Activated T-cell treated with anti-CD3 and anti-CD28 coated beads for 24 hours (primary cell): ENCODE data around the gene SNAP29.
A peak's percentile ranks its signal among the peaks of the same experiment; 100 is the strongest.
"Not testable (repeated sequence)": the region's sequence is repeated elsewhere in the genome, so short reads cannot be mapped to it uniquely, and the experiment has no call there.

Experiments
- DNase-seq: peaks from one replicate; pipeline ENCODE4 v3.0.0-alpha.2; 2020; ENCODE audit warnings: low read depth

Gene SNAP29

DNA sequence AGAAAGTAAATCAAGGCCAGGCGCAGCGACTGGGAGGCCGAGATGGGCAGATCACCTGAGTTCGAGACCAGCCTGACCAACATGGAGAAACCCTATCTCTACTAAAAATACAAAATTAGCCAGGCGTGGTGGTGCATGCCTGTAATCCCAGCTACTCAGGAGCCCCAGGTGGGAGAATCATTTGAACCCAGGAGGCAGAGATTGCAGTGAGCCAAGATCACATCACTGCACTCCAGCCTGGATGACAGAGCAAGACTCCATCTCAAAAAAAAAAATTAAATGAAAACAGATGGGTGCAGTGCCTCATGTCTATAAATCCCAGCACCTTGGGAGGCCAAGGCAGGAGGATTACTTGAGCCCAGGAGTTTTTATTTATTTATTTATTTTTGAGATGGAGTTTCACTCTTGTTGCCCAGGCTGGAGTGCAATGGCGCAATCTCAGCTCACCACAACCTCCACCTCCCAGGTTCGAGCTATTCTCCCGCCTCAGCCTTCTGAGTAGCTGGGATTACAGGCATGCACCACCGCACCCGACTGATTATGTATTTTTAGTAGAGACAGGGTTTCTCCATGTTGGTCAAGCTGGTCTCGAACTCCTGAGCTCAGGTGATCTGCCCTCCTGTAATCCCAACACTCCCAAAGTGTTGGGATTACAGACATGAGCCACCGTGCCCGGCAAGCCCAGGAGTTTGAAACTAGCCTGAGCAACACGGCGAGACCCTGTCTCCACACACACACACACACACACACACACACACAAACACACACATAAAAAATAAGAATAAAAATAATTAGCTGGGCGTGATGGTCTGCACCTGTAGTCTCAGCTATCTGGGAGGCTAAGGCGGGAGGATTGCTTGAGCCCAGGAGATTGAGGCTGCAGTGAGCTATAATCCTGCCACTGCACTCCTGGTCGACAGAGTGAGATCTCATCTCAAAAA lies 42.6 kb downstream of the SNAP29 start:
- not testable (repeated sequence) for DNase-seq

DNA sequence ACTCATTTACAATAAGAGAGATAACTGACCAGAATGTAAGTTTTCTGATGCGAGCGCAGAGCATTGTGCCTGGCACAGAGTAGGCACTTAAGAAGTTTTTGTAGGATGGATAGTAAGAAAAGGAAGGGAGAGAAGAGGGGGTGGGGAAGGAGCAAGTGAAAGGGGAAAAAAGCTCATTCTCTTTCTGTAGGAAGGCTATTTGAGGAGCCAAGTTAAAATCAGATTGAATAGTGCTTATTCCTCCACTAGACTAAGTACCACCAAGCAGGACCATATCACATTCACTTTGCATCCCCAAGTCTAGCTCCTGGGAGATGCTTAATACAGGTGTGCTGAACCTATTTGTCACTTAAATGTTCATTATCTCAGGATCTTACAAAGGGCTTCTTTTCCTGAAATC lies 44.3 kb downstream of the SNAP29 start:
- DNase-seq: no peak

DNA sequence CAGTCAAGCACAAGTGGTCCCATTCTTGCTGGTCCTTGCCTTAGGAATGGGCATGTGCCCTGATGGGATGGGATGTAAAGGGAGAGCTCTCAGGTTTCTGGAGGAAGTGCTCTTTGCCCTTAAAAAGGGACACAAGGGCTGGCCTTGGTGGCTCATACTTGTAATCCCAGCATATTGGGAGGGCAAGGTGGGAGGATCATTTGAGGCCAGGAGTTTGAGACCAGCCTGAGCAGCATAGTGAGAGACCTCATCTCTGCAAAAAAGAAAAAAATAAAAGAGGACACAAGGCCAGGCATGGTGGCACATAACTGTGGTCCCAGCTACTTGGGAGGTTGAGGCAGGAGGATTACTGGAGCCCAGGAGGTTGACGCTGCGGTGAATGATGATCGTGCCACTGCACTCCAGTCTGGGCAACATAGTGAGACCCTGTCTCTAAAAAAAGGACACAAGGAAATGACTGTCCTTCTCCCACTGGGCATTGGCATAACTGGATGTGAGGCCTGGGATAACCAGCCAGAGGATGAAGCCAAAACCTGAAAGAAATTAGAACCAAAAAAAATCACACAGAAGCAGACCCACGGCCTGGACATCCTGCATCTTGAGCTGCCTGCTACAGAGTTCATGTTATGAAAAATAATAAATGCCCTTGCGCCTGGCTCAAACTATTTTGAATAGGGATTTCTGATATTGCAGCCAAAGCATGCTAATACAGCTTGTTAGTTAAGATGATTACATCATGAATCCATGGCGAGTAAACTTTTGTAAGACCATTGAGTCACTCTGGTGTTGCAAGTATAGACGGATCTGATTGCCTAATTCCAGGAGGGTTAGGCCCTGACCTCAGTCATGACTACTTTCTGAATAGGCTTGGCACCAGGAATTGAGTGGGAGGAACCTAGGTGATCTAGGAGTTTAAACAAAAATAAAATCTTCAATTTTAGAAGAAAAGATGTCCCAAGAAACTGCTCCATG lies 45.5 kb downstream of the SNAP29 start:
- no peak for DNase-seq

DNA sequence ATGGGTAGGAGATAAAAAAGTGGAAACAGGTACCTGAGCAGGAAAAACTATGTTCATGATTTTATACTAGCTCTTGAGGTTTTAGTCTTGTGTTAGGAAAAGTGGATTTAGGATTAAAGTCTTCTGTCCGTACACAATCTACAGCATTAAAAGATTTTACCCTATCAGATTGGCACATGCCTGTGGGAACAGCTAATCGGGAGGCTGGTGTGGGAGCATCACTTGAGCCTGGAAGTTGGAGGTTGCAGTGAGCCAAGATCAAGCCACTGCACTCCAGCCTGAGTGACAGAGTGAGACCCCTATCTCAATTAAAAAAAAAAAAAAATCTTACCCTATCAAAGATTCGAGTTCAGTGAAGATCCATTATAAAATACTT lies 46.2 kb downstream of the SNAP29 start:
- DNase-seq: no peak

DNA sequence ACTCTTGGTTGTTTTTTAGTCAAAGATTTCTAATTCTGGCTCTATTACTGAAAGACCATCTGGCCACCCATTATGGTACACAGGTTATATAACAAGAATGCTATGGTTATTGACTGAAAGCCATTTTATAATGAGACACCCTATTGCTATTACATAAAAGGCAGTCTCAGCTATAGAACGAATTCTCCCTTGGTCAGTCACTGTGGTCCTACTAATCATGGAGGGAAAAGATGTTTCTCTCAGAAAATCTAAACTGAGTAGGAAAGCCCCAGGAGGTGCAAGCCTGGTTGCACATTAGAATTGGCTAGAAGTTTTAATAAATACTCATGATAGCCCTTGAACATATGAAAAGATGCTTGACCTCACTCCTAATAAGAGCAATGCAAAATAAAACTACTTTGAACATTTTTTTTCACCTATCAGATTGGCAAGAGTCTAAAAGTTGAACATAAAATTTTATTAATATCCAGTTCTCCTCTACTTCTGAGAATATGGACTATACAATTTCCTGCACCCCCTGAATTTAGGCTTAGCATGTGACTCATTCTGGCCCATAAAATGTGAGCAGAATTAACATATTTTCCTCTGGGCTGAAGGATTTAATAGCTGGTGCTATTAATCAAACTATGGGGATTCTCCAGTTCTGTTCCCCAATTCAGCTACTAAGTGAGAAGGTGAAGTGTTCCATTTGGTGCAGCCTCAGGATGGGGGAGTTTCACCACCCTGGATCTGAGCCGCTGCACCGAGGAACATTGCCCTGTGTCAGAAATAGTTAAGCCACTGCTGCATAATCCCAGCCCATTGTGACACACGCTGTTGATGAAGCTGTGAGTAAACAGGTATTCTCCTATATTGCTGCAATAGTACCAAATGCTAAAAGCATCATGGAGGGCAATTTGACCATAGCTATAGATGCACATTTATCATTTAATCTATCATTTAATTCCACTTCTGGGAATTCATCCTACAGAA lies 46.9 kb downstream of the SNAP29 start:
- DNase-seq: no peak

DNA sequence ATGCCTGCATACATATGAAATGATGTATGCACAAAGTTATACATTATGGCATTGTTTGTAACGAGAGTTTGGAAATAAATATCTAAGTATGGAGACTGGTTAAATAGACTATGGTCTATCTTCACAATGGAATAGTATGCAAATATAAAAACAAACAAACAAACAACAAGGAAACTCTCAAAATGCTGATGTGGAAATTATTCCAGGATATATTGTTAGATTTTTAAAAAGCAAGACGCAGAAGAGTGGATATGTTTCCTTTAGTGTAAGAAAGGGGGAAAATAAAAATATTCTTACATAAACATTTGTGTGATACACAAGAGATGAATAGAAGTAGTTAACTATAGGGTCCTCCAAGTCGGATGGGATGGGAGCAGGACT lies 47.6 kb downstream of the SNAP29 start:
- no peak for DNase-seq

DNA sequence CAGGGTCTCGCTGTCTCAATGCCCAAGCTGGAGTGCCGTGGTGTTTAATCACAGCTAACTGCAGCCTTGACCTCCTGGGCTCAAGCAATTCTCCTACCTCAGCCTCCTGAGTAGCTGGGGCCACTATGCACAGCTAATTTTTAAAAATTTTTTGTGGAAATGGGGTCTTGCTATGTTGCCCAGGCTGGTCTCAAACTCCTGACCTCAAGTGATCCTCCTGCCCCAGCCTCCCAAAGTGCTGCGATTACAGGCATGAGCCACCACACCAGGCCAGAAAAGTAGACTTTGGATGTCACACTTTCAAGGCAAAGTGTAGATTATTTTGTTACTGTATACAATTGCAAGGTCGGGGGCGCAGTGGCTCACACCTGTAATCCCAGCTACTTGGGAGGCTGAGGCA lies 49.9 kb downstream of the SNAP29 start:
- DNase-seq: not testable (repeated sequence)

DNA sequence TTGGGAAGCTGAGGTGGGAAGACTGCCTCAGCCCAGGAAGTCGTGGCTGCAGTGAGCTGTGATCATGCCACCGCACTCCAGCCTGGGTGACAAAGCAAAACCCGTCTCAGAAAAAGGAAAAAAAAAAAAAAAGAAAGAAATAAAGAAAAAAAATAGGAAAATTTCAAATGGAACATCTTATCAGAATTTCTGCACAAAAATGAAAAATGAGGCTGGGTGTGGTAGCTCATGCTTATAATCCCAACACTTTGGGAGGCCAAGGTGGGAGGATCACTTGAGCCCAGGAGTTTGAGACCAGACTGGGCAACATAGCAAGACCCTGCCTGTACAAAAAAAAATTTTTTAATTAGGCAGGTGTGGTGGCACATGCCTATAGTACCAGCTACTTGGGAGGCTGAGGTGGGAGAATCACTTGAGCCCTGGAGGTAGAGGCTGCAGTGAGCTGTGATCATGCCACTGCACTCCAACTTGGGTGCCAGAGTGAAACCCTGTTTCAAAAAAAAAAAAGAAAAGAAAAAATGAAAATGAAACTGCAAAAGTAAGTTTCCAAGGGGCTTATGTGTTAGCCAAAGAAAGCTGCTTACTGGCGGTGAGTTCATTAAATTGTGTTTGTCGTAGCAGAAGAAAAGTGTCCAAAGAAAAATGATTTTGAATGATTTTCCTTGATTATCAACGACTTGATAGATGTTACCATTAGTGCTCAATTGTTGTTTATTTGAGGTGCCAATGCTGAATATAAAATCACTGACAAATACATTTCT lies 50.9 kb downstream of the SNAP29 start:
- DNase-seq: no peak

DNA sequence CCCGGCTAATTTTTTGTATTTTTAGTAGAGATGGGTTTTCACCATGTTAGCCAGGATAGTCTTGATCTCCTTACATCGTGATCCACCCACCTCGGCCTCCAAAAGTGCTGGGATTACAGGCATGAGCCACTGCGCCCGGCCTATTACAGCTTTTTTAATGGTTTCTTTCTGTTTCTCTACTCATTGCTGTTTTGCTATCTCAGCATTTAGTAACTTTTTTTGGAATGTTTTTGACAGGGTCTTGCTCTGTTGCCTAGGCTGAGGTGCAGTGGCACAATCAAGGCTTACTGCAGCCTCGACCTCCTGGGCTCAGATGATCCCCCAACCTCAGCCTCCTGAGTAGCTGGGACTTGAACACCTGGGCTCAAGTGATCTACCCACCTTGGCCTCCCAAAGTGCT lies 53.7 kb downstream of the SNAP29 start:
- DNase-seq: no peak

DNA sequence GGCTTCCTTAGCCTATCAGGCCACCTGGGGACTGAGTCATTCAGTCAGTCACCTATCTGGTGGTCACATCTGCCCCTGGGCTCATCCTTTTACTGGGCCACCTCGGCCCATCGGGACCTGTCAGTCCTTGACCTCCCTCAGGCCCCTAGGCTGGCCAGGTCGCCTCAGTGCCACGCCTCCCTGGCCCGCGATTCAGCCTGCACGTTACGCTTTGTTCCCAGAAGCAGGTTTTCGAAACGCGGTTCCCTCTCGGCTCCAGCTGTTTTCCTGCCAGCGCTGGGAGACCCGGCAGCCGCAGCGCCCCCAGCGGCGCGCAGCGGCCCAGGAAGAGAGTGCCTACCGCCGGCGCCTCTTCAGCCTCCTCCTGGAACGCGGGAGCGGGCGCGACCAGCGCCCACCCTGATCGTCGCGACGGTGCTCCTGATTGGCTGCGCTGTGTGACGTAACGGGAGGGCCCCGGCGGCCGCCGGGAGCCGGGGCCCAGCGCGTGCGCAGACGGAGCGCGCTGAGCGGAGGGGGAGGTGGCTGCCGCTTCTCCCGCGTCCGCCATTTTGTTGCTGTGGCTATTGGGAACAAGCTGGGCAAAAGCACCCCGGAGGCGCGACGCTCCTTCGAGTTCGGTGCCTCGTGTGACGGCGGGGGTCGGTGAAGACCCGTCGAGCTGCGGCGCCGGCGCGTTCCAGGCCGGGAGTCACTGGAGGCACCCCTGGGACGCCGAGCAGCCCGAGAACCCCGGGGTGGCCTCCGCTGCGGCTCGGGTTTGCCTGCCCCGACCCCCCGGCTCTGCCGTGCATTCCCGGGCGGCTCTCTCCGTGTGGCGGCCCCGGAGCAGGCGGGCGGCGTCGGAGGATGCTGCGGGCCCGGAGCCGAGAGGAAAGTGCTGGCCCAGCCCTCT lies 58.4 kb downstream of the SNAP29 start, which contains the start of gene CRKL:
Gene CRKL (plus strand): TSS at position 492 of the 895 bp plus-strand sequence. CDS start 528 bp downstream, outside the sequence.
- peak; percentile 93 for DNase-seq

DNA sequence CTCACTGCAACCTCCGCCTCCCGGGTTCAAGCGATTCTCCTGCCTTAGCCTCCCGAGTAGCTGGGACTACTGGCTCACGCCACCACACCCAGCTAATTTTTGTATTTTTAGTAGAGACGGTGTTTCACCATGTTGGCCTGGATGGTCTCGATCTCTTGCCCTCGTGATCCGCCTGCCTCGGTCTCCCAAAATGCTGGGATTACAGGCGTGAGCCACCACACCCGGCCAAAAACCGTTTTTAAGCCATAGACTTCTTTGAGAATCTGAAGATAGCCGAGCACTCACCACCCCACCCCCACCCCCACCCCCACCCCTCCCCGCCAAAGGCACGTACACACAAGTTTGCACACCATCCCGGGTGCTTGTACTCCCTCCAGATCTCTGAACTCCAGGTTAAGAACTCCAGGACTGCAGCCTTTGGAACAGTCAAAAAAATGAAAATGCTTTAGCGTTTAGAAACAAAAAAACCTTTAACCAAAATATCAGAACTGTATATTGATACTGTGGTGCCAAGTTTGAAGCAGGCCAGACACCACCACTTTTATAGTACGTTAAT lies 59.9 kb downstream of the SNAP29 start:
- DNase-seq: no peak

DNA sequence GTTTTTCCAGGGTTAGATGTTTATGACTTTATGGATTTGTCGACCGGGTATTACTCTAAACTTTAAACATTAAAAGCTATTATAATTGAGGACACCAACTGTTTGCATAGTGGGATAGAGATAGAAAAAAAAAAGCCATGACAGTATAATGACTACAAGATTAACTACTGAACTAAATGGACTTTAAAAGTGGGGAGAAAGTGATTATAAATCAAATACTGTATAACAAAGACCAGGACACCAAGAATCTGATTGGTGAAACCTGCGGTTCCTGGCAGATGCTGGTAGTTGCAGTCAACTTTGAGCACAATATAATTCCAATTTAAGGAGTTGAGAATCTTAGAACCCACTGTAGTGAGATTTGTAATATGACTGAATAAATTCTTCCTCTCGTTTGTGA lies 60.9 kb downstream of the SNAP29 start:
- no peak for DNase-seq

DNA sequence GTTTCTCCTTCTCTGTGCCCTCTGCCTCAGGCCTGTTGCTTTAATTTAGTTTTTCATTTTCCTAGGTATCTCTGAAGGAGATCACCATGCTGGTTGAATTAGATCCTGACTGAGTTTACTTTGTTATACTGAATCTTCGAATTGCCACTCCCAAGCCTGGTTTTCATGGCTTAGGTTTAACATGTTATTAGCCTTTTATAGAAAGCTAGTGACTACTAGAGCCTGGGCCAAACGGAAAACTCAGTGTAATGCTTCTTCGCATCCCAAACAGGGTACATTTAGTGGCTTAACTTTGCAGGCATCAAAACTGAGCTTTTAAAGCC lies 62.0 kb downstream of the SNAP29 start:
- DNase-seq: no peak

DNA sequence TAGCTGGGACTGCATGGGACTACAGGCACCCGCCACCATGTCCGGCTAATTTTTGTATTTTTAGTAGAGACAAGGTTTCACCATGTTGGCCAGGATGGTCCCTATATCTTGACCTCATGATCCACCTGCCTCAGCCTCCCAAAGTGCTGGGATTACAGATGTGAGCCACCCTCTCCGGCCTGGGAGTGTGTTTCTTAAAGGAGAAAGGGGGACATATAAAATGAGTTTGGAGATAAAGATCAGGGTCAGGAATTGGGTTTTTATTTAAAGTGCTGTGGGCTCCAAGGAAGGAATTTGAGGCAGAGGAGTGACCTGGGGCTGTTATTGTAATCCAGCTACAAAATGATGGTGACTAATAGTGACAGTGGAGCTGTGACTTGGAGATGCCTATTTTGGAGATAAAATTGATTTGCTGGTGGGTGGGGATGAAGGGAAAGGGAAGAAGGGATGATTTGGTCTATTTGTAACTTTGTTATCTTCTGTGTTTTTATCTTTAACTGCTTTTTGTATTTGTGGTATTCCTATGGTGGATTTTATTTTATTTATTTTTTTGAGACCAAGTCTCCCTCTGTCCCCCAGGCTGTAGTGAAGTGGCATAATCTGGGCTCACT lies 63.4 kb downstream of the SNAP29 start:
- no peak for DNase-seq

DNA sequence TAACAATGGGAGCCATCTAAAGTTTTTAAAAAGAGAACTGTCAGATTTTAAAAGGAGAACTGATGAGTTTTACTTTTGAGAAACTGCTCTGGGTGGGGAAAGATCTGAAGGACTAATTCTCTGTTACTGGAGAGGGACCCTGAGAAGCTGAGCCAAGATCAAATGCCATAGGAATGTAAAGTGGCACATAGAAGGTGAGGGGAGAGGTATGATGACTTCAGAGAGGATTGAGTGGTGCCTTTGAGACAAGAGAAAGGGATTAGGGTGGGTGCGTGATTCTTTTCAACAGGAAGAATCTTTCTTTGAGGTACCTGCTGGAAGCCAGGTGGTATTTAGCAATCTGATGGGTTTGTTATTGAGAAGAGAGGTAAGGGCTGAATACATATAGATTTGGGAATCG lies 67.4 kb downstream of the SNAP29 start:
- no peak for DNase-seq

DNA sequence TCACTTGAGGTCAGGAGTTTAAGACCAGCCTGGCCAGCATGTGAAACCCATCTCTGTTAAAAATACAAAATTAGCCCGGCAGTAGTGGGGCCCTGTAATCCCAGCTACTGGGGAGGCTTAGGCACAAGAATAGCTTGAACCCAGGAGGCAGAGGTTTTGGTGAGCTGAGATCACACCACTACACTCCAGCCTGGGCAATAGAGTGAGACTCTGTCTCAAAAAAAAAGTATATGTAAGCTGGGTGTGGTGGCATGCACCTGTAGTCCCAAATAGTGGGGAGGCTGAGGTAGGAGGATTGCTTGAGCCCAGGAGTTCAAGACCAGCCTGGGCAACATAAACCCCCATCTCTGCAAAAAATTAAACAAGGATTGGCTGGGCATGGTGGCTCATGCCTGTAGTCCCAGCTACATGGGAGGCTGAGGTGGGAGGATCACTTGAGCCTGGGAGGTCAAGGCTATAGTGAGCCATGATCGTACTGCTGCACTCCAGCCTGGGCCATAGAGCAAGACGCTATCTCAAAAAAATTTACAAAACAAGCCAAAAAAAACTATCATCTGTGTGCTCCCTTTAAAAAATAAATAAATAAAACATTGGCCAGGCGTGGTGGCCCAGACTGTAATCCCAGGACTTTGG lies 69.2 kb downstream of the SNAP29 start:
- no peak for DNase-seq

DNA sequence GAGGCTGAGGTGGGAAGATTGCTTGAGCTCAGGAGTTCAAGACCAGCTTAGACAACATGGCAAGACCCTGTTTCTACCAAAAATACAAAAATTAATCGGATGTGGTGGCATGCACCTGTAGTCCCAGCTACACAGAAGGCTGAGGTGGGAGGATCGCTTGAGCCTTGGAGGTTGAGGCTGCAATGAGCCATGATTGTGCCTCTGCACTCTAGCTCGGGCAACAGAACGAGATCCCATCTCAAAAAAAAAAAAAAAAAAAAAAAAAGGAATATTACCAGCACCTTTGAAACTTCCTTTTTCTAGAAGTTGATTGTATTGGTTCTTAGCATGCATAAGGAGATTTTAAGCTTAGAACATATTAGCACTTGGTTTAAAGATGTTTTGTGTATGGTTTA lies 69.8 kb downstream of the SNAP29 start:
- no peak for DNase-seq

DNA sequence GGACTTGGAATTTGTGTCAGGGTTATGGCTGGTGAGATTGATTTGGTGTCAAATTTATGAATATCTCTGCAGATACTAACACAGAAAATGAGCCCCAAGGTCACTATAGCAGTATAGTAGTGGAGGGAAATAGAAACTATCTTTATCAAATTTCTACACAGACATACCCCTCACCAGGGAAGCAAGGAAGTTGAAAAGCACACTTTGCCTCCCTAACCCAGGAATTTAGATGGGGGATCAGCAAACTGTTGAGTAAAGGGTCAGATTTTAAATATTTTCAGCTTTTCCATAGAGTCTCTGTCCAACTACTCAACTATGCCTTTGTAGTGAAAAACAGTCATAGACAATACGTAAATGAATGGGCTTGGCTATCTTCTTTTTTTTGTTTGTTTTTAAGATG lies 71.2 kb downstream of the SNAP29 start:
- DNase-seq: no peak

DNA sequence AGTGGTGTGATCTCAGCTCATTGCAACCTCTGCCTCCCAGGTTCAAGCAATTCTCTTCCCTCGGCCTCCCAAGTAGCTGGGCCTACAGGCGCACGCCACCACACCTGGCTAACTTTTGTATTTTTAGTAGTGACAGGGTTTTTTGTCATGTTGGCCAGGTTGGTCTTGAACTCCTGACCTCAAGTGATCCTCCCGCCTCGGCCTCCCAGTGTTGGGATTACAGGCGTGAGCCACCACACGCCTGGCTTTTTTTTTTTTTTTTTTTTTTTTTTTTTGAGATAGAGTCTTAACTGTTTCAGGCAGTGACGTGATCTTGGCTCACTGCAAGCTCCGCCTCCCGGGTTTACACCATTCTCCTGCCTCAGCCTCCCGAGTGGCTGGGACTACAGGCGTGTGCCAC lies 71.6 kb downstream of the SNAP29 start:
- not testable (repeated sequence) for DNase-seq
